Measurements from ENCODE around the gene NINL.

The NINL gene

GRCh38 chr20:25548613-25549086 is 36.7 kb downstream of the NINL start:
- in situ Hi-C loops (cut with HindIII; ENCODE audit: low sequenced_read_pairs) = no loop called here
- no peak for TF ChIP-seq CTCF (IDR thresholded peaks at IDR 0.05; ENCODE audit: low read depth, low read length, missing control alignments)
- H3K4me3 ChIP-seq (ENCODE audit: low read depth, low read length) = no peak overlapping the region
- no peak for DNase-seq (ENCODE audit: low read depth)

- H3K4me3 ChIP-seq (ENCODE audit: low read depth, low read length) = no peak overlapping the region
- in situ Hi-C loops (cut with HindIII; ENCODE audit: low sequenced_read_pairs) = no loop called here
- no peak for TF ChIP-seq CTCF (IDR thresholded peaks at IDR 0.05; ENCODE audit: low read depth, low read length, missing control alignments)
- DNase-seq (ENCODE audit: low read depth) = no peak
Measured at GRCh38 chr20:25547999-25548398, 37.3 kb downstream of the NINL start.

- no peak for TF ChIP-seq CTCF (IDR thresholded peaks at IDR 0.05; ENCODE audit: low read depth, low read length, missing control alignments)
- no peak for DNase-seq (ENCODE audit: low read depth)
- H3K4me3 ChIP-seq (ENCODE audit: low read depth, low read length) = no peak overlapping the region
- in situ Hi-C loops (cut with HindIII; ENCODE audit: low sequenced_read_pairs) = no loop called here
Measured at GRCh38 chr20:25547063-25547462, 38.3 kb downstream of the NINL start.

- H3K4me3 ChIP-seq (ENCODE audit: low read depth, low read length) = no peak overlapping the region
- TF ChIP-seq CTCF (IDR thresholded peaks at IDR 0.05; ENCODE audit: low read depth, low read length, missing control alignments) = no peak
- DNase-seq (ENCODE audit: low read depth) = no peak
- in situ Hi-C loops (cut with HindIII; ENCODE audit: low sequenced_read_pairs) = no loop called here
Measured at GRCh38 chr20:25546048-25546447, 39.3 kb downstream of the NINL start.

GRCh38 chr20:25545171-25545570 is 40.2 kb downstream of the NINL start:
- H3K4me3 ChIP-seq (ENCODE audit: low read depth, low read length) = no peak overlapping the region
- no peak for DNase-seq (ENCODE audit: low read depth)
- TF ChIP-seq CTCF (IDR thresholded peaks at IDR 0.05; ENCODE audit: low read depth, low read length, missing control alignments) = no peak
- in situ Hi-C loops (cut with HindIII; ENCODE audit: low sequenced_read_pairs) = no loop called here

GRCh38 chr20:25544734-25545133 is 40.6 kb downstream of the NINL start:
- no peak for DNase-seq (ENCODE audit: low read depth)
- TF ChIP-seq CTCF (IDR thresholded peaks at IDR 0.05; ENCODE audit: low read depth, low read length, missing control alignments) = no peak
- H3K4me3 ChIP-seq (ENCODE audit: low read depth, low read length) = no peak overlapping the region
- in situ Hi-C loops (cut with HindIII; ENCODE audit: low sequenced_read_pairs) = no loop called here

- TF ChIP-seq CTCF (IDR thresholded peaks at IDR 0.05; ENCODE audit: low read depth, low read length, missing control alignments) = no peak
- H3K4me3 ChIP-seq (ENCODE audit: low read depth, low read length) = no peak overlapping the region
- in situ Hi-C loops (cut with HindIII; ENCODE audit: low sequenced_read_pairs) = no loop called here
- DNase-seq (ENCODE audit: low read depth) = no peak
Measured at GRCh38 chr20:25544311-25544710, 41.0 kb downstream of the NINL start.
